OCI-LY7 (cell line): ENCODE measurements around the gene PRKN. TPM values are rescaled to one million over a fixed set of nuclear protein-coding genes. Genes with fewer than 3 reads are reported as not detected.

Experiments used
- BruUV-seq: library from RNA; stranded (reverse); fragments of 400-500 nt; replicated peaks from 2 replicates; lab custom pipeline; 2021; lab: Mats Ljungman, UMichigan
- CTCF ChIA-PET: fragments of 300-600 bp; sonication (Branson Sonifier 250); formaldehyde crosslinking; loops from one replicate; lab custom pipeline; 2022; ENCODE audit warnings: antibody characterized with exemption; ENCODE audit not compliant: unreplicated experiment; lab: Charles Lee
- POLR2A ChIA-PET: fragments of 300-600 bp; sonication (Branson Sonifier 250); formaldehyde crosslinking; loops from one replicate; lab custom pipeline; 2022; ENCODE audit warnings: antibody characterized with exemption; lab: Charles Lee
- DNase-seq: peaks from one replicate; pipeline ENCODE4 v3.0.0-alpha.2; 2015; ENCODE audit warnings: low spot score
- H2AFZ ChIP-seq: fragments of 200-600 bp; sonication (generic), shearing (Covaris generic); 2 replicates; pipeline ENCODE4 v1.6.1; 2014; ENCODE audit warnings: mild to moderate bottlenecking, antibody characterized with exemption, low read length, moderate library complexity
- H3K27ac ChIP-seq: fragments of 200-600 bp; sonication (generic); 2 replicates; pipeline ENCODE4 v1.5.1; 2014; ENCODE audit warnings: mixed run types, low read depth, mild to moderate bottlenecking, moderate library complexity, low read length, inconsistent platforms; ENCODE audit not compliant: poor library complexity, severe bottlenecking
- H3K36me3 ChIP-seq: fragments of 200-600 bp; sonication (generic); 2 replicates; pipeline ENCODE4 v1.6.1; 2014; ENCODE audit warnings: mild to moderate bottlenecking, antibody characterized with exemption, low read length, moderate library complexity, mixed read lengths; ENCODE audit not compliant: insufficient read depth
- H3K4me1 ChIP-seq: fragments of 200-600 bp; sonication (generic); 2 replicates; pipeline ENCODE4 v1.5.1; 2014; ENCODE audit warnings: mild to moderate bottlenecking, low read length; ENCODE audit not compliant: insufficient read depth, poor library complexity, severe bottlenecking
- H3K4me2 ChIP-seq: fragments of 200-600 bp; sonication (generic); 2 replicates; pipeline ENCODE4 v1.6.1; 2014; ENCODE audit warnings: mild to moderate bottlenecking, low read length
- H3K4me3 ChIP-seq: fragments of 200-600 bp; sonication (generic); 2 replicates; pipeline ENCODE4 v1.5.1; 2014; ENCODE audit warnings: mild to moderate bottlenecking, low read depth, low read length; ENCODE audit not compliant: poor library complexity, severe bottlenecking
- H3K79me2 ChIP-seq: fragments of 200-600 bp; sonication (generic); 2 replicates; pipeline ENCODE4 v1.6.1; 2016; ENCODE audit warnings: low read depth, mild to moderate bottlenecking, low read length, moderate library complexity, mixed read lengths; ENCODE audit not compliant: insufficient read depth
- H3K9me2 ChIP-seq: fragments of 200-600 bp; sonication (generic); 2 replicates; pipeline ENCODE4 v1.6.1; 2016; ENCODE audit warnings: mild to moderate bottlenecking, low read length, mixed read lengths; ENCODE audit not compliant: insufficient read depth
- H3K9me3 ChIP-seq: fragments of 200-600 bp; sonication (generic); 2 replicates; pipeline ENCODE4 v1.6.1; 2014; ENCODE audit warnings: mild to moderate bottlenecking, mixed run types, low read length, mixed read lengths
- H4K20me1 ChIP-seq: fragments of 200-600 bp; sonication (generic); 2 replicates; pipeline ENCODE4 v1.6.1; 2014; ENCODE audit warnings: mild to moderate bottlenecking, antibody characterized with exemption, low read length, moderate library complexity, mixed read lengths; ENCODE audit not compliant: insufficient read depth
- CTCF ChIP-seq: fragments of 200-600 bp; sonication (generic); conservative IDR thresholded peaks from 2 replicates; pipeline ENCODE4 v1.5.1; 2014; ENCODE audit warnings: mild to moderate bottlenecking, antibody characterized with exemption, low read length, moderate library complexity, mixed read lengths
- EZH2phosphoT487 ChIP-seq: fragments of 200-600 bp; sonication (generic); IDR thresholded peaks from 2 replicates; pipeline ENCODE4 v1.6.1; 2018; ENCODE audit warnings: low read depth, borderline replicate concordance, mild to moderate bottlenecking, mixed run types, antibody characterized with exemption, low read length, moderate library complexity, mixed read lengths
- intact Hi-C: fragments of 100-400 bp; cut with micrococcal nuclease; formaldehyde crosslinking; loops from one replicate; pipeline ENCODE4 v1.10.0; 2022; ENCODE audit not compliant: unreplicated experiment
- total RNA-seq, 2 experiments: library from RNA; depleted of rRNA in 1 of 2; stranded (reverse); fragments of >200 nt in 1 of 2; shearing (Covaris generic) in 1 of 2; gene quantifications; 2 replicates each; pipeline ENCODE4 v1.2.3, GENCODE V29; 2014 to 2022

The PRKN gene
- total RNA-seq, 2 experiments from 2014 or later: 1.3 to 2.0 TPM

DNA sequence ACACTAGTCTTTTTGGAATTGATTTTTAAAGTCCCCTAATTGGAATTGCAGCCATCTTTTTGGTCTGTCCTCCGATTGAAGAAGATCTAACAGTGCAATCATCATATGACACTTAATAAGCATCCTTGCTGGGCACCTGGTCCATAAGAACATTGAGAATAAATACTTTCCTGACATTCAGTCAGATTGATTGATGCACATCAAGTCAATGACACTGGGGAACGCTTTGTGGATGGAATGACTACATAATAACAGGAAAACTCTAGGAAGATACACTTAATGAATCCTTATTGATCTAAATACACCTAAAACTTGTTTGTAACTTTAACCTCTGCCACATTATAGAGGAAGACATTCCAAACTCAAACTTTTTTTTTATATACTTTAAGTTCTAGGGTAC lies 255.7 kb downstream of the PRKN start:
- no peak for TF ChIP-seq EZH2phosphoT487
- CTCF ChIA-PET: no interaction called here
- Histone ChIP-seq H3K9me2 (no peaks in the 10 kb centered on the region), H3K36me3 (no peaks in the 10 kb centered on the region), H3K79me2 (no peaks in the 10 kb centered on the region), H3K4me1 (peaks cover 4% of the 10 kb centered on the region), H3K9me3 (no peaks in the 10 kb centered on the region), H3K4me2 (no peak overlapping the region), H3K4me3 (no peak overlapping the region), H4K20me1 (no peaks in the 10 kb centered on the region), H3K27ac (no peak overlapping the region), H2AFZ (no peak overlapping the region)
- intact Hi-C loops: no loop called here
- no peak for DNase-seq
- BruUV-seq: no TSS peak
- POLR2A ChIA-PET: no interaction called here

- Histone ChIP-seq H3K79me2 (no peaks in the 10 kb centered on the region), H3K36me3 (no peaks in the 10 kb centered on the region), H3K27ac (no peak overlapping the region), H3K9me3 (no peaks in the 10 kb centered on the region), H3K9me2 (no peaks in the 10 kb centered on the region), H3K4me3 (no peak overlapping the region), H3K4me1 (no peaks in the 10 kb centered on the region), H3K4me2 (no peak overlapping the region), H2AFZ (no peak overlapping the region), H4K20me1 (no peaks in the 10 kb centered on the region)
- TF ChIP-seq CTCF (no peak), EZH2phosphoT487 (no peak)
- DNase-seq: no peak
- ChIA-PET POLR2A (no interaction called here), CTCF (no interaction called here)
- no TSS peak for BruUV-seq
- intact Hi-C loops: no loop called here
These were observed 259.2 kb downstream of the PRKN start for GRCh38 chr6:162468326-162468725.

DNA sequence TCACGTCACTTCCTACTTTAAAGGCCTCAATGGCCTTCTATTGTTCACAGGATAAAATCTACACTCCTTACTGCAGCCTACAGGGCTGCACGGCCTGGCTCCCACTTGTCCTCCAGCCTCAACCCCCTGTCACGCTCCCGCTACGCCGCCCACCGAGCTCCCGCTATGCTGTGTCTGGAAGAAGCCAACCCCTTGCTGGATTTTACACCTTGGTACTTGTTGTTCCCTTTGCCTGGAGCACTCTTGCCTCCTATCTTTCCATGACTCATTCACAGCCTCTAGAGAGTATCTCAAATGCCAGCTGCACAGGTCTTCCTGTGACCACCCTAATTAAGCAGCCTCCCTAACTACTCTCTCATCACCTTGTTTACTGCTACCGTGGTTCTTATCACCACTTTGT lies 259.9 kb downstream of the PRKN start:
- CTCF ChIA-PET: no interaction called here

More for the DNA sequence above, 259.9 kb downstream of the PRKN start:
- no peaks in the 10 kb centered on the region for H3K4me1 ChIP-seq
- BruUV-seq: no TSS peak
- H3K9me2 ChIP-seq: no peaks in the 10 kb centered on the region
- POLR2A ChIA-PET: no interaction called here
- no peak overlapping the region for H3K27ac ChIP-seq
- no peak overlapping the region for H3K4me2 ChIP-seq
- no peaks in the 10 kb centered on the region for H3K36me3 ChIP-seq
- no peaks in the 10 kb centered on the region for H4K20me1 ChIP-seq
- TF ChIP-seq EZH2phosphoT487: no peak
- no peak for TF ChIP-seq CTCF
- no peak overlapping the region for H2AFZ ChIP-seq
- no peaks in the 10 kb centered on the region for H3K9me3 ChIP-seq
- intact Hi-C loops: no loop called here
- no peak for DNase-seq
- no peak overlapping the region for H3K4me3 ChIP-seq
- no peaks in the 10 kb centered on the region for H3K79me2 ChIP-seq
